Measurements from ENCODE around the gene ABCA4.
"Not testable (repeated sequence)": the region's sequence is repeated elsewhere in the genome, so short reads cannot be mapped to it uniquely, and the experiment has no call there.

Gene ABCA4

GRCh38 chr1:94120991-94121390 lies at the start of gene ABCA4:
ABCA4 (minus strand) TSS chr1:94121148; CDS start chr1:94121045, 103 bp downstream.
- no peak for DNase-seq

- no peak for DNase-seq
Observed at GRCh38 chr1:94169126-94169525, 48.2 kb upstream of the ABCA4 start.

DNA sequence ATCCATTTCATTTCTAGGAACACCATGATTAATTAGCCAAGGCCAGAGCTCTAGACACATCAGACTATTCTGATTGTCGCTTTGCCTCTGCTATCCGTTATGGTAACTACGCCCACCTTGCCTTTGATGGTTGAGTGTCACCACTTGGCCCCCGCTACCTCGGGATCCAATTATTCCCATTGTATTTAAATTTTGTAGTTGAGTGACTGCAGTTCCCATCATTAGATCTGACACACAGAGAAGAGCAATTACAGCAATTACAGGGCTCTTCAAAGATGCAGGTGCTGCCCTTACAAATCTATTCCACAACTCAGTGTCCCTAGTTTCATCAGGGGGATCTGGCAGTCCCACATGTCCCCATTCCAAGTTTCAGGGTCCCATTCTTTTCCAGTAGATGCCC lies 44.9 kb upstream of the ABCA4 start:
- DNase-seq = no peak

- DNase-seq = not testable (repeated sequence)
Observed at GRCh38 chr1:94164885-94165284, 43.9 kb upstream of the ABCA4 start.

DNA sequence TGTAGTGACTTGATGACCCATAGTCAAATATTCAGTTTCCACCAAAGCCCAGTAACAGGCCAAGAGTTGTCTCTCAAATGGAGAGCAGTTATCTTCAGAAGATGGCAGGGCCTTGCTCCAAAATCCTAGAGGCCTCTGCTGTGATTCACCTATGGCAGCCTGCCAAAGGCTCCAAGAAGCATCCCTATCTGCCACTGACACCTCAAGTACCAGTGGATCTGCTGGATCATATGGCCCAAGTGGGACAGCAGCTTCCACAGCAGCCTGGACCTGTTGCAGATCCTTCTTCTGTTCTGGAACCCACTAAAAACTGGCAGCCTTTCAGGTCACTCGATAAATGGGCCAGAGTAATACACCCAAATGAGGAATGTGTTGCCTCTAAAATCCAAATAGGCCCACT lies 43.2 kb upstream of the ABCA4 start:
- not testable (repeated sequence) for DNase-seq

DNA sequence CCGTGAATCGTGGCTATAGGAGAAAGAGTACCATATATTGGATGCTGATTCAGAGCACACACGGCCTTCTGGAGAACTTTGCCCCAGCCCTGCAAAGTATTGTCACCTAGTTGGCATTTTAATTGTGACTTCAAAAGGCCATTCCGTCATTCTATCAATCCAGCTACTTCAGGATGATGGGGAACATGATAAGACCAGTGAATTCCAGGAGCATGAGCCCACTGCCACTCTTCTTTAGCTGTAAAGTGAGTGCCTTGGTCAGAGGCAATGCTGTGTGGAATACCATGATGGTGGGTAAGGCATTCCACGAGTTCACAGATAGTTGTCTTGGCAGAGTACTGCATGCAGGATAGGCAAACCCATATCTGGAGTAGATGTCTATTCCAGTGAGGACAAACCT lies 42.3 kb upstream of the ABCA4 start:
- not testable (repeated sequence) for DNase-seq

DNA sequence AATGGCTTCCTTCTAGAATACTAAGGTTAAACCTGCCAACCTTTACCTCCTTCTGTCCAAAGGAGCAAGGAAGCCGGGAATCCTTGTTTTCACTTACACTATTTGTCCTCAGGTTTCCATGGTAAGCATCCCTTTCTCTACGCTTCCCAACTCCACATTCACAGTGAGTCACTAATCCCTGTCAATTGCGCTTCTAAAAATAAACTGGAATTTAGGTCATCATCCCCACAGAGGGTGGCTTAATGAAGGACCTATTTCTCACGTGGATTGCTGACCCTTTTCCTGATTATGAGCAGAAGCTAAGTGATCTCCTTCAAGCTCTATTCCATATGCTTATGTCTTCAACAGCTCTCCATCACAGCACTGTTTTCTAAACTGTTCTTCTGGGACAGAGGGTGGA lies 39.9 kb upstream of the ABCA4 start:
- no peak for DNase-seq

DNA sequence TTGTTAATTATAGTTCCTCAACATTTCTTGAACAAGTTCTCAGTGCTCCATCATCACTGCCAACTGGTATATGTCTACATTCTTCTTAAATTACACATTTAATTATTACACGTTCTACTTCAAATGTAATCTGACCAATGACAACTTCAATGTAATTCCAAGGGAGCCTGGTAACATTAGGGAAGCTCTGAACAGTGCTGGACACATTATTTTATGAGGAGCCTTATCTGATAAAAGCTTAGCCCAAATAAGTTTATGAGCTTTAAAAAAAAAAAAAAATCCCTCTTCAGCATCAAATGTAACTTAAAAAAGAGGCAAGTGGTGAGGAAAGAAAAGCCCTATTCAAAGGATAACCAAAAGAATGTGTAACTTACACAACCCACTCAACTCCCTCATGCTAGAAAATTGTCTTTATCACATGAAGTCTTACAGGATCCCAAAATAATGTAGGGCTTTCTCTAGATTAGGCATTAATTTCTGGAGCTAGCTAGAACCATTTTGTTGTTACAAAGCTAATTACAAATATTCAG lies 35.2 kb upstream of the ABCA4 start:
- no peak for DNase-seq

DNA sequence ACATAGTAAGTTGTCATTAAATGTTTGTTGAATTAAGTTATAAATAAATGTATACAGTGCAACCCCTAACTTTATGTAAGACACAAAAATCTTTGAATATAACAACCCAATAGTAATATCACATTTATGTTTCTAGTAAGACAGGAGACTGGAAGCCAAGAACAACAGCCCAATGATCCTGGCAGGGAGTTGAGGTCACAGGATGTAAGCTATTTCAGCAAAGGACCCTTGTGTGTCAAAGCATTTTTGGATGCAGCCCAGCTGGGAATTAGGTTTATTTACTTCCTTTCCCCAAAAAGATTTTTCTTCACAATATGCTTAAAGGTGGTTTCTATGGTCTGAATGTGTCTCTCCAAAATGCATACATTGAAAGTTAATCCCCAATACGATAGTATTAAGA lies 34.0 kb upstream of the ABCA4 start:
- no peak for DNase-seq

- no peak for DNase-seq
Observed at GRCh38 chr1:94153133-94153532, 32.2 kb upstream of the ABCA4 start.

- DNase-seq = not testable (repeated sequence)
Observed at GRCh38 chr1:94149166-94149565, 28.2 kb upstream of the ABCA4 start.

DNA sequence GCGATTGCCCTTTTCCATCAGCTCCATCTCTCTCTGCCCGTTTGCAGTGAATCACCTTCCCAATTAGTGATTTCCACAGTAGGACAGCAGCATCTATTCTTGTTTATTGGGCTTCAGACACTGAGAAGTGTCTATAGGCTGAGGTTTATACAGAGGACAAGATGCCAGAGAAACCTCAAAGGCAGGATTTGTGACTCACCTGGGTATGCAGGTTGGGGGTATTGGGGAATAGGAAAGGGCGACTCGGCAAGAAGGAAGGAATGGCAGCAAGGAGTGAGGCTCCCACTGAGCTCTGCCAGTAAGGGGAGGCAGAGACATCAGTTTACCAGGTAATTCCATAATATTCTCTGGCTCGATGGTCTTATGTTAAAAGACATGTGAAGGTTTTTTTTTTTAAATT lies 25.3 kb upstream of the ABCA4 start:
- DNase-seq = no peak

- no peak for DNase-seq
Observed at GRCh38 chr1:94144836-94145235, 23.9 kb upstream of the ABCA4 start.

DNA sequence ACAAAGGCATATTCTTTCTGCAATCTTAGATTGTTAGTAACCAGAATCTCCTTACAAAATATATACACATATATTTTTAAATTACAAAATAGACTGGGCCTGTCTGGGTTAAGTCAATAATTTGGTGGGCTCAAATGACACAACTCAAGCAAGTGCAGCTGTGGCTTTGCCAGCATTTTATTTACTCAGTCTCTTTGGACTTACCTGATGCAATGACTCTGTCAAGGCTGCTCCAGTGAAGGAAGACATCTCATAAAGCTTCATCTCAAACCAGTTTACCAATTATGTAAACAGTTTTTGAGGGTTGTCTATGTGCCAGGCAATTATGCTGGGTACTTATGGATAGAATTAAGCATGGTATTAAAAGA lies 22.8 kb upstream of the ABCA4 start:
- no peak for DNase-seq

GRCh38 chr1:94143173-94143808 lies 22.3 kb upstream of the ABCA4 start:
- DNase-seq = no peak

DNA sequence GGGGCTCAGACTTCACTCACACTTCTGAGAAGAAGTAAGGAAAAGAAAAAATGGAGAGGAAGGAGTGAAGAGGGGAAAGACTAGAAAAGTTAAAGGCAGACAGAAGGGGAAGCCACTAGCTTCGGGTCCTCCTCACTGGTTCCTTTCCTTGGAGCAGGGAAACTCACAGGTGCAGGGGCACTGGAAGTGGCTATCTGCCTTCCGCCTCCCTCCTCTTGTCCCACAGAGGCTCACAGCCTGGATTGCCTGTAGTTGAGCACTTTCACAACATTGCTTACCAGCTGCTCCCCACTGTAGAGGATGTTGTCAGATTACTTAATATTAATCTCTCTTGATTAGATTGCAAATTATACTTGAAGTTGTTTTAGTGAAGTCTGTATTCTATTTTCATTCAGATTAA lies 21.6 kb upstream of the ABCA4 start:
- no peak for DNase-seq

DNA sequence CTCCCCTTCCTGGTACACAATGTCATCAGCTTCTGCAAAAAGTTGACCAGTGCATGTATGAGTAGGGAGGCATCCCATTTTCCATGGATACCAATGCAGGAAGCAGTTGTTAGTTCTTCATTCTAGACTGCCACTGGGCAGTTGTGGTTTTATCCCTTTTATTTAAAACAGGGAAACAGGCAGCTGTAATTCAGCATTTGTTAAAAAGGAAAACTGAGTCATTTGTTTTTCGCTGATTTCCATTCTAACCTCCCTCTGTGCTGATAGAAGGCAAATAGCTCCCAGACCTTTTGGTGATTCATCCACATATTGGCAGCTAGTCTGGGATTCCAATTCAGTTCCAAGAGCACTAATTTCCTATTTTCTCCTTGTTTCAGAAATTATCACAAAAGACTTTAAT lies 21.1 kb upstream of the ABCA4 start:
- no peak for DNase-seq

GRCh38 chr1:94132111-94132510 lies 11.2 kb upstream of the ABCA4 start:
- no peak for DNase-seq

DNA sequence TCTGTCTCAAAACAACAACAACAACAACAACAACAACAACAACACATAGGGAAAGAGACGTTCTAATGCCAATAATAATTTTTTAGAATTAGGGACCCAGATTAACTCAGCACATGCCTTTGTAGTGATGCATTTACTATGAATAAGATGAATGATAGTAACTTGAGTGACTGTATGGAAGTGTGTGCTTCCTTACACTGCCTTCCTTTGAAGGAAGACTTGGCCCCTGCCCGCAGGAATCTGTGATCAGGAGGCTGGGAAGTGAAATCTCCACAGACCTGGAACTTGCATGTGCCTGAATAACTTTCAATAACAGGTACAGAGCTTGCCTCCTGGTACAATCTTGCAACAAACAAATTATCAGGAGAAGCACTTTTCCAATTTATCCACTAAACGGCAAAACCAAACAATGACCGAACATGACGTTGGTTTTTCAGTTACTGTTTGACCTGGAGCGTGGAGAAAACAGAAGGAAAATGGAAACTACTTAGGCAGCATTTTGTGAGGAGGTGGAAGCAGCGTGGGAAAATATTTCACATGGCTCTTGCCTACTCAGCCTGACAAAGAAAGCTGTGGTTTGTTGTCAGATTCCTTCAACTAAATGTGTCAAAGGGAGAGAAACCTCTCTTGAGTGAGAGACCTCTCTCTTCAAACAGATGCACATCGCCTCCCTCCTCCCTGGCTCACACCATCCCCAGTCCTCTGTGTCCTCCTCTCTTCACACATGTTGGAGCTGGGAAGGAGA lies 10.1 kb upstream of the ABCA4 start:
- no peak for DNase-seq

GRCh38 chr1:94126651-94127050 lies 5.7 kb upstream of the ABCA4 start:
- no peak for DNase-seq

DNA sequence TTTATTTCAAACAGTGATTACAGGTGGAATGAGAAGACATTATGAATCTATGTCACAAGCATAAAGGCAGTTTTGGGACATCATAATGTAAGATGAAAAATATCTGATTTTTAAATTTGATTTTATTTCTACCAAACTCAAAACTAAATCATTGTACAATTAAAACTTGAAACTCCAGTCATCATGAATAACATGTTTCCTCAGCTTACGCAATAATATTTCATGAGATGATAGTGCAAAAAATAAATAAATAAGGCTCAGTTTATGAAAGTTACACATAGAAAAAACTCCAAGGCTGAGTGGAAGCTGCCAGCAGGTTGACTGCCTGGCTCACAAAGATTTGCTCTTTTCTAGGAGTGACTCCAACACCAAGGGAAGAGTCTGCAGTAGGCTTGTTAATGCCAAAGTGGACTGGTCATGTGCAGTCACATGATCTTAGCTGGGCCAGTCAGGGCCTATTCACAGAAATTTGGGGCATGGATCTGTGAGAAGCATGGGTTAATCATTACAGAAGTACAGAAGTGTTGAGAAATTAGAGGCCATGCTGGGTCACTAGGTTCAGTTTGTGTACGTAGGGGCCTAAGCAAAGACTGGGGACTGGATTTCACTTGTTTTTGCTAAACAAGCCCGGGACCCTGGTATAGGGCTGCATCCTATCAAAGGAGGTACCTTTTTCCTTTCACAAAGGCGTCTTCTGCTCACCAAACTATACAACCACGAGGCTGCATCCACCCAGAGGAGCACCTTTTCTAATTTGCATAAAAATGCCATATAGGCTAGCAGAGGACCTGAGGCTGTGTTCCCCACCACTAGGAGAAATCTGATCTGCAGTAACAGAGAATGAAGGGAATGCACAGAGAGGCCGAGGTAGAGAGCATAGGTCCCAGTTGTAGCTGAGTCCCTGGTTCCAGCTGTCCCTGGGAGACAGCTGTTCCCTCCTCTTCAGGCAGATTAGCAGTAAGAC lies 4.9 kb upstream of the ABCA4 start:
- no peak for DNase-seq

DNA sequence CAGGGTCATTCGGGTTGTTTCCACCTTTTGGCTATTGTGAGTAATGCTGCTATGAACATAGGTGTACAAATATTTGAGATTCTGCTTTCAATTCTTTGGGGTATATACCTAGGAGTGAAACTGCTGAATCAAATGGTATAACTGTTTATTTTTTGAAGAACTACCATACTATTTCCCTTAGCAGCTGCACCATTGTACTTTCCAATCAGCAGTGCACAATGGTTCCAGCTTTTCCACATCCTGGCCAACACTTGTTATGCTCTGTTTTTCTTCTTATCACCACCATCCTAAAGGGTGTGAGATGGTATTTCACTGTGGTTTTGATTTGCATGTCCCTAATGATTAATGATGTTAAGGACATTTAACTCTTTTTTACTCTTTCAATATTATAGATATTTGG lies 3.6 kb upstream of the ABCA4 start:
- DNase-seq = no peak

- DNase-seq = no peak
Observed at GRCh38 chr1:94122201-94122970, 1.4 kb upstream of the ABCA4 start.
